Loucy (cell line): ENCODE results near the gene SATB2.

Experiments used
- CTCF ChIP-seq: fragments of 200-600 bp; sonication (generic); conservative IDR thresholded peaks from 2 replicates; pipeline ENCODE4 v1.5.1; 2014; ENCODE audit warnings: mild to moderate bottlenecking, antibody characterized with exemption, low read length
- EZH2phosphoT487 ChIP-seq: fragments of 200-600 bp; IDR thresholded peaks from 2 replicates; pipeline ENCODE4 v1.6.1; 2018; ENCODE audit warnings: antibody characterized with exemption, mild to moderate bottlenecking, moderate library complexity, borderline replicate concordance

- TF ChIP-seq CTCF (no peak), EZH2phosphoT487 (no peak)
Measured at GRCh38 chr2:199322151-199322550, 135.6 kb downstream of the SATB2 start.
